Liver (tissue), 3 donors: Measurements from ENCODE around the gene APBA2.

Experiments
- FOXA1 ChIP-seq: IDR thresholded peaks from 2 replicates; pipeline ENCODE4 v1.6.1; 2016; ENCODE audit warnings: antibody characterized with exemption
- RAD21 ChIP-seq, 2 donors: IDR thresholded peaks; 2 replicates each; pipeline ENCODE4 v1.6.1; 2016; ENCODE audit warnings: antibody characterized with exemption in 2 of 2, mild to moderate bottlenecking in 2 of 2
- SP1 ChIP-seq: IDR thresholded peaks from 2 replicates; pipeline ENCODE4 v1.6.1; 2018; ENCODE audit warnings: antibody characterized with exemption, mild to moderate bottlenecking
- TAF1 ChIP-seq: conservative IDR thresholded peaks from 2 replicates; pipeline ENCODE4 v1.6.1; 2016; ENCODE audit warnings: antibody characterized with exemption, mild to moderate bottlenecking
- YY1 ChIP-seq: IDR thresholded peaks from 2 replicates; pipeline ENCODE4 v1.6.1; 2016; ENCODE audit warnings: antibody characterized with exemption, mild to moderate bottlenecking
- TF ChIP-seq, protein P1 (sequence below): IDR thresholded peaks from 2 replicates; pipeline ENCODE4 v1.6.1; 2016; ENCODE audit warnings: antibody characterized with exemption
- TF ChIP-seq, protein P2 (sequence below): fragments of 150-350 bp; IDR thresholded peaks from 2 replicates; pipeline ENCODE4 v1.5.1; 2017; ENCODE audit warnings: improper control_type of control experiment, low read depth, low read length; ENCODE audit not compliant: missing input control
- TF ChIP-seq, protein P3 (sequence below): IDR thresholded peaks from 2 replicates; pipeline ENCODE4 v1.6.1; 2016; ENCODE audit warnings: antibody characterized with exemption
- TF ChIP-seq, protein P4 (sequence below): IDR thresholded peaks from 2 replicates; pipeline ENCODE4 v1.6.1; 2016; ENCODE audit warnings: antibody characterized with exemption, mild to moderate bottlenecking
- TF ChIP-seq, protein P5 (sequence below): IDR thresholded peaks from 2 replicates; pipeline ENCODE4 v1.6.1; 2016; ENCODE audit warnings: antibody characterized with exemption
- donor health status: healthy.
- donor health status: healthy.

DNA sequence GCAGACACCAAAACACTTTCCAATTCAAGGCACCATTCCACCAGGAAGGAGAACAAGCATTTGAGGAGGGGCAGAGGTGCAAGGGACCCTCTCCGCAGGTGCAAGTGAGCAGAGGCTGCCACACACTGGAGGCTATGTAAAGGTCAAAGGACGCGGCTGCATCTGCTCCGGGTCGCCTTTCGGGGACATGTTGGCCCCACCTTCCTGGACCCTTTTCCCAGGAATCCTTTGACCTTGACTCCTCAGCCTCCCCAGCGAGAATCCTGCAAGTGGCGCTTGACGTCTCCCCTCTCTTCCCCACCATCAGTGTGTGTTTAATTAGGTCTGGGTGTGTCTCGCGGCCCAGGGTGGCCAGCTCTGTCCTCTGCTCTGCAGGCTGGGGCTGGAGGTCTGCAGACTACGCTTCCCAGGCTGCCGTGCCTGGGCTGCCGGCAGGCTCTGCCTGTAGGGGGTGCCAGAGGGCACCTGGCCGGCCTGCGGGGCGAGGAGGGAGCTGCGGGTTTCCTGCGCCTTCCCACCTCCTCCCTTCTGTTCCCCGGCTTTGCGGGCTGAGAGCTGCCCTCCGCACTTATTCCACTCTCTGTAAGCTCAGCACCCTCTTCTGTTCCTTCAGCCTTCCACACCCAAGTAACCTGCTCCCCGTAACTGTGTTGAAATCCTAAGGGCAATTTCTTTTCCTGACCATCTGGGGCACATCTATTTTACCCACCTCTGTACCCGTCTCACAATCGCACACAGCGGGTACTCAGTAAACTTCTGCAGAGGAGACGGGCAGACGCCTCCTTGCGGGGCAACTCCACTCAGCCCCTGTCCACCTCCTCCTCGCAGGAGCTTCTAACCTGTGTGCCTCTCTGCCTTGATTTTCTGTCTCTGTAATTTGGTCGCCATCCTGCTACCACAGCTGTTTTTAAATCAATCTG is 254.0 kb downstream of the APBA2 start:
- TF ChIP-seq, protein P1, sequence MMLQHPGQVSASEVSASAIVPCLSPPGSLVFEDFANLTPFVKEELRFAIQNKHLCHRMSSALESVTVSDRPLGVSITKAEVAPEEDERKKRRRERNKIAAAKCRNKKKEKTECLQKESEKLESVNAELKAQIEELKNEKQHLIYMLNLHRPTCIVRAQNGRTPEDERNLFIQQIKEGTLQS = no peak
- TF ChIP-seq, protein P2, sequence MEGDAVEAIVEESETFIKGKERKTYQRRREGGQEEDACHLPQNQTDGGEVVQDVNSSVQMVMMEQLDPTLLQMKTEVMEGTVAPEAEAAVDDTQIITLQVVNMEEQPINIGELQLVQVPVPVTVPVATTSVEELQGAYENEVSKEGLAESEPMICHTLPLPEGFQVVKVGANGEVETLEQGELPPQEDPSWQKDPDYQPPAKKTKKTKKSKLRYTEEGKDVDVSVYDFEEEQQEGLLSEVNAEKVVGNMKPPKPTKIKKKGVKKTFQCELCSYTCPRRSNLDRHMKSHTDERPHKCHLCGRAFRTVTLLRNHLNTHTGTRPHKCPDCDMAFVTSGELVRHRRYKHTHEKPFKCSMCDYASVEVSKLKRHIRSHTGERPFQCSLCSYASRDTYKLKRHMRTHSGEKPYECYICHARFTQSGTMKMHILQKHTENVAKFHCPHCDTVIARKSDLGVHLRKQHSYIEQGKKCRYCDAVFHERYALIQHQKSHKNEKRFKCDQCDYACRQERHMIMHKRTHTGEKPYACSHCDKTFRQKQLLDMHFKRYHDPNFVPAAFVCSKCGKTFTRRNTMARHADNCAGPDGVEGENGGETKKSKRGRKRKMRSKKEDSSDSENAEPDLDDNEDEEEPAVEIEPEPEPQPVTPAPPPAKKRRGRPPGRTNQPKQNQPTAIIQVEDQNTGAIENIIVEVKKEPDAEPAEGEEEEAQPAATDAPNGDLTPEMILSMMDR = peak; percentile 68
- TF ChIP-seq TAF1 (no peak), RAD21 (IDR thresholded peaks at IDR 0.05) (peak; percentile 72 to 78), SP1 (no peak), YY1 (no peak), FOXA1 (no peak)
- TF ChIP-seq, protein P3, sequence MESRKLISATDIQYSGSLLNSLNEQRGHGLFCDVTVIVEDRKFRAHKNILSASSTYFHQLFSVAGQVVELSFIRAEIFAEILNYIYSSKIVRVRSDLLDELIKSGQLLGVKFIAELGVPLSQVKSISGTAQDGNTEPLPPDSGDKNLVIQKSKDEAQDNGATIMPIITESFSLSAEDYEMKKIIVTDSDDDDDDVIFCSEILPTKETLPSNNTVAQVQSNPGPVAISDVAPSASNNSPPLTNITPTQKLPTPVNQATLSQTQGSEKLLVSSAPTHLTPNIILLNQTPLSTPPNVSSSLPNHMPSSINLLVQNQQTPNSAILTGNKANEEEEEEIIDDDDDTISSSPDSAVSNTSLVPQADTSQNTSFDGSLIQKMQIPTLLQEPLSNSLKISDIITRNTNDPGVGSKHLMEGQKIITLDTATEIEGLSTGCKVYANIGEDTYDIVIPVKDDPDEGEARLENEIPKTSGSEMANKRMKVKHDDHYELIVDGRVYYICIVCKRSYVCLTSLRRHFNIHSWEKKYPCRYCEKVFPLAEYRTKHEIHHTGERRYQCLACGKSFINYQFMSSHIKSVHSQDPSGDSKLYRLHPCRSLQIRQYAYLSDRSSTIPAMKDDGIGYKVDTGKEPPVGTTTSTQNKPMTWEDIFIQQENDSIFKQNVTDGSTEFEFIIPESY = no peak
- TF ChIP-seq, protein P4, sequence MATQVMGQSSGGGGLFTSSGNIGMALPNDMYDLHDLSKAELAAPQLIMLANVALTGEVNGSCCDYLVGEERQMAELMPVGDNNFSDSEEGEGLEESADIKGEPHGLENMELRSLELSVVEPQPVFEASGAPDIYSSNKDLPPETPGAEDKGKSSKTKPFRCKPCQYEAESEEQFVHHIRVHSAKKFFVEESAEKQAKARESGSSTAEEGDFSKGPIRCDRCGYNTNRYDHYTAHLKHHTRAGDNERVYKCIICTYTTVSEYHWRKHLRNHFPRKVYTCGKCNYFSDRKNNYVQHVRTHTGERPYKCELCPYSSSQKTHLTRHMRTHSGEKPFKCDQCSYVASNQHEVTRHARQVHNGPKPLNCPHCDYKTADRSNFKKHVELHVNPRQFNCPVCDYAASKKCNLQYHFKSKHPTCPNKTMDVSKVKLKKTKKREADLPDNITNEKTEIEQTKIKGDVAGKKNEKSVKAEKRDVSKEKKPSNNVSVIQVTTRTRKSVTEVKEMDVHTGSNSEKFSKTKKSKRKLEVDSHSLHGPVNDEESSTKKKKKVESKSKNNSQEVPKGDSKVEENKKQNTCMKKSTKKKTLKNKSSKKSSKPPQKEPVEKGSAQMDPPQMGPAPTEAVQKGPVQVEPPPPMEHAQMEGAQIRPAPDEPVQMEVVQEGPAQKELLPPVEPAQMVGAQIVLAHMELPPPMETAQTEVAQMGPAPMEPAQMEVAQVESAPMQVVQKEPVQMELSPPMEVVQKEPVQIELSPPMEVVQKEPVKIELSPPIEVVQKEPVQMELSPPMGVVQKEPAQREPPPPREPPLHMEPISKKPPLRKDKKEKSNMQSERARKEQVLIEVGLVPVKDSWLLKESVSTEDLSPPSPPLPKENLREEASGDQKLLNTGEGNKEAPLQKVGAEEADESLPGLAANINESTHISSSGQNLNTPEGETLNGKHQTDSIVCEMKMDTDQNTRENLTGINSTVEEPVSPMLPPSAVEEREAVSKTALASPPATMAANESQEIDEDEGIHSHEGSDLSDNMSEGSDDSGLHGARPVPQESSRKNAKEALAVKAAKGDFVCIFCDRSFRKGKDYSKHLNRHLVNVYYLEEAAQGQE = no peak
- TF ChIP-seq, protein P5, sequence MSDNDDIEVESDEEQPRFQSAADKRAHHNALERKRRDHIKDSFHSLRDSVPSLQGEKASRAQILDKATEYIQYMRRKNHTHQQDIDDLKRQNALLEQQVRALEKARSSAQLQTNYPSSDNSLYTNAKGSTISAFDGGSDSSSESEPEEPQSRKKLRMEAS = no peak
